Calu3 (cell line): ENCODE measurements around the gene SPSB3. TPM values are rescaled to one million over a fixed set of nuclear protein-coding genes. Genes with fewer than 3 reads are reported as not detected.

Experiments
- BruUV-seq: library from RNA; stranded (reverse); fragments of 400-500 nt; replicated peaks from 2 replicates; lab custom pipeline; 2021; lab: Mats Ljungman, UMichigan
- CTCF ChIA-PET: fragments of 300-600 bp; sonication (Branson Sonifier 250); formaldehyde crosslinking; loops from one replicate; lab custom pipeline; 2022; ENCODE audit warnings: antibody characterized with exemption; lab: Charles Lee
- DNase-seq: peaks from one replicate; pipeline ENCODE4 v3.0.0; 2022
- H3K27ac Mint-ChIP-seq: one replicate; pipeline ENCODE4 v1.8.0; 2022; ENCODE audit warnings: mixed read lengths; ENCODE audit not compliant: unreplicated experiment
- H3K27me3 Mint-ChIP-seq: one replicate; pipeline ENCODE4 v1.8.0; 2022; ENCODE audit warnings: mixed read lengths; ENCODE audit not compliant: unreplicated experiment
- H3K36me3 Mint-ChIP-seq: one replicate; pipeline ENCODE4 v1.8.0; 2022; ENCODE audit warnings: mild to moderate bottlenecking, moderate library complexity, mixed read lengths; ENCODE audit not compliant: insufficient read depth, unreplicated experiment
- H3K4me1 Mint-ChIP-seq: one replicate; pipeline ENCODE4 v1.8.0; 2022; ENCODE audit warnings: mild to moderate bottlenecking, low read depth, mixed read lengths; ENCODE audit not compliant: unreplicated experiment
- H3K4me3 Mint-ChIP-seq: one replicate; pipeline ENCODE4 v1.8.0; 2022; ENCODE audit warnings: mild to moderate bottlenecking, low read depth, moderate library complexity, mixed read lengths; ENCODE audit not compliant: unreplicated experiment
- H3K9me3 Mint-ChIP-seq: one replicate; pipeline ENCODE4 v1.8.0; 2022; ENCODE audit warnings: low read depth, mixed read lengths; ENCODE audit not compliant: unreplicated experiment
- CTCF ChIP-seq: fragments of 200-600 bp; IDR thresholded peaks from one replicate; pipeline ENCODE4 v1.8.0; 2022; ENCODE audit warnings: antibody characterized with exemption; ENCODE audit not compliant: unreplicated experiment
- intact Hi-C: fragments of 100-400 bp; cut with micrococcal nuclease; formaldehyde crosslinking; loops from one replicate; pipeline ENCODE4 v1.10.0; 2022; ENCODE audit not compliant: unreplicated experiment
- total RNA-seq: library from RNA; stranded (reverse); gene quantifications from 2 replicates; pipeline ENCODE4 v1.2.3, GENCODE V29; 2022

The SPSB3 gene
- total RNA-seq, 1 experiment from 2014 or later = 44.3 TPM

DNA sequence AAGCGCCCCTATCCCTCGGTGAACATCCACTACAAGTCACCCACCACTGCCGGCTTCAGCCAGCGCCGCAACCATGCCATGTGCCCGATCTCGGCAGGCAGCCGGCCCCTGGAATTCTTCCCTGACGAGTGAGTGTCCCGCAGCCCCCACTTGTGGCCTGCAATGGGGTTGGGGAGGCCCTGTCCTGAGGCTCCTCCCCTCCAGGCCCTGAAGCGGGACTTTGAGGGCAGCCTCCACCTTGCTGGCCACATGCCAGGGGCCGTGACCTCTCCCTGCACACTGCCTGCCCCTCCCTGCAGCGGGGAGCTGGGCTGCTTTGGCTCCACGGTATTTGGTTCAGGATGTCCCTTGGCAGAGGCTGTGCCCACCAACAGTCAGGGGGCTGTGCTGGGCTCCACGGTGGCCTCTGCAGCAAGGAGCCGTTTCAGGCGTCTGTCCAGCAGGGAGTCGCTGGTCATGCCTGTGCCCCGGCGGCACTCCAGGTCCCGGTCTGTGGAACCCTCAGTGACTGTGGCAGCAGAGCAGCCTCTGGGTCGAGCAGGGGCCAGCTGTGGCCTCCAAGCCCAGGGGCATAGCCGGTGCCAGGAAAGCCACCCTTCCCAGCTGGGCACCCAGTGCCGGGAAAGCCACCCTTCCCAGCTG, 19.4 kb downstream of the SPSB3 start:
- H3K36me3 Mint-ChIP-seq = peaks cover 52% of the 10 kb centered on the region
- H3K4me3 Mint-ChIP-seq = no peak overlapping the region
- intact Hi-C loops = no loop called here
- DNase-seq = no peak
- no peaks in the 10 kb centered on the region for H3K9me3 Mint-ChIP-seq
- H3K27ac Mint-ChIP-seq = no peak overlapping the region
- no peaks in the 10 kb centered on the region for H3K4me1 Mint-ChIP-seq
- no peak for TF ChIP-seq CTCF
- CTCF ChIA-PET = no interaction called here
- no peaks in the 10 kb centered on the region for H3K27me3 Mint-ChIP-seq
- BruUV-seq = no TSS peak

GRCh38 chr16:1762196-1762878, 20.0 kb downstream of the SPSB3 start:
- peaks cover 51% of the 10 kb centered on the region for H3K36me3 Mint-ChIP-seq
- CTCF ChIA-PET = no interaction called here
- intact Hi-C loops = no loop called here
- no peak for TF ChIP-seq CTCF
- H3K27ac Mint-ChIP-seq = no peak overlapping the region
- no peaks in the 10 kb centered on the region for H3K9me3 Mint-ChIP-seq
- no peaks in the 10 kb centered on the region for H3K4me1 Mint-ChIP-seq
- BruUV-seq = no TSS peak
- H3K4me3 Mint-ChIP-seq = no peak overlapping the region
- H3K27me3 Mint-ChIP-seq = no peaks in the 10 kb centered on the region
- DNase-seq = no peak

DNA sequence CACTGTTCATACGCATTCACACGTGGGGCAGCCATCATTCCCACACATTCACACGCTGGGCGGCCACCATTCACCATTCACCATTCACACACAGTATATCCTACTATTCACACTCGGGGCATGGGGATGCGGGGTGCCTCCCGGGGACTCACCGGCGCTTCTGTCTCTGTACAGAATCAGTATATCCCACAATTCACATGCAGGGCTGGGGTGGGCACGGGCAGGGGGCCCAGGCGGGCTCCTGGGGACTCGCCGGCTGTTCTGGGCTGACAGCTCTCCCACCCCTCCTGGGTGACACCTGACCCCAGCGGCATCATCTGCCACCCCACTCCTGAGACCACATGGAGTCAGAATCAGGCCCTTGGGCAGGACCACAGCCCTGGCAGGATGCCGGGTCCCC, 20.6 kb downstream of the SPSB3 start:
- Mint-ChIP-seq H3K36me3 (peaks cover 52% of the 10 kb centered on the region), H3K27me3 (no peaks in the 10 kb centered on the region), H3K9me3 (no peaks in the 10 kb centered on the region), H3K4me1 (no peaks in the 10 kb centered on the region), H3K27ac (no peak overlapping the region), H3K4me3 (no peak overlapping the region)
- intact Hi-C loops = no loop called here
- CTCF ChIA-PET = no interaction called here
- DNase-seq = no peak
- no TSS peak for BruUV-seq
- no peak for TF ChIP-seq CTCF

- TF ChIP-seq CTCF = no peak
- no peak for DNase-seq
- Mint-ChIP-seq H3K27me3 (no peaks in the 10 kb centered on the region), H3K36me3 (peaks cover 53% of the 10 kb centered on the region), H3K4me3 (no peak overlapping the region), H3K4me1 (no peaks in the 10 kb centered on the region), H3K9me3 (no peaks in the 10 kb centered on the region), H3K27ac (no peak overlapping the region)
- intact Hi-C loops = no loop called here
- CTCF ChIA-PET = no interaction called here
- BruUV-seq = no TSS peak
Measured at GRCh38 chr16:1760911-1761310, 21.5 kb downstream of the SPSB3 start.
